ENCODE results near the gene NOXA1.

The NOXA1 gene

DNA sequence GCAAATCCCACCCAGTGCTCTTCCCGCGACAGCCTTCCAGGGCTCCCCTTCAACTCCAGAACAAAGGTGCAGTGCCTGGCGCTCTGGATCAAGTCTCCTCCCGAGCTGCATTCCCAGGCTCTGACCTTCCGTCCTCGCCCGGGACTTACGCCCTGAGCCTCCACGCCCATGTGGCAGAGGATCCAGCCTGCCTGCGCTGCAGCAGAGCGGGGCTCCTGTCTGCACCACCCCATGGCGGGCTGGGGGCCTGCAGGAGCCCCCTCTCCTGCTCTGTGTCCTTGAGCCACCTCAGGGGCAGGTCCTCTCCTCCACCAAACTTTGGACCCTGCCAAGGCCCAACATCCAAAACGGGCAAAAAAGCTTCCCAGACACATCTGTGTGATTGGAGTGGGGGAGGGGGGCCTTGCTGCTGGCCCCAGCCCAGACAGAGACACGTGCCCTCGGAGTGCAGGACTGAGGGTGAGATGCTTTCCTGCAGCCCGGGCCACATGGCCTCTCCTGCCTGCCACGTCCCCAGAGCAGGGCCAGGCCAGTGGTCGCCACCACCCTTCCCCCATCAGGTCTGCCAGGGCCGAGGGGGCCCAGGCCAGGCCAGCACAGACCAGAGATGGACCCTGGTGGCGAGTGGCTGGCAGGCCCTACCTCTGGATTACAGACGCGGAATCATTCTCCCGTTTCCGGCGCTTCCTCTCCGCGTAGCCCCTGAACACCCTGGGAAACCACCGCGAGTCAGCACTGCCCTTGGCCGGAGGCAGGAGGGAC lies 31.6 kb downstream of the NOXA1 start:
- no peak for DNase-seq (ENCODE audit: low read depth)

DNA sequence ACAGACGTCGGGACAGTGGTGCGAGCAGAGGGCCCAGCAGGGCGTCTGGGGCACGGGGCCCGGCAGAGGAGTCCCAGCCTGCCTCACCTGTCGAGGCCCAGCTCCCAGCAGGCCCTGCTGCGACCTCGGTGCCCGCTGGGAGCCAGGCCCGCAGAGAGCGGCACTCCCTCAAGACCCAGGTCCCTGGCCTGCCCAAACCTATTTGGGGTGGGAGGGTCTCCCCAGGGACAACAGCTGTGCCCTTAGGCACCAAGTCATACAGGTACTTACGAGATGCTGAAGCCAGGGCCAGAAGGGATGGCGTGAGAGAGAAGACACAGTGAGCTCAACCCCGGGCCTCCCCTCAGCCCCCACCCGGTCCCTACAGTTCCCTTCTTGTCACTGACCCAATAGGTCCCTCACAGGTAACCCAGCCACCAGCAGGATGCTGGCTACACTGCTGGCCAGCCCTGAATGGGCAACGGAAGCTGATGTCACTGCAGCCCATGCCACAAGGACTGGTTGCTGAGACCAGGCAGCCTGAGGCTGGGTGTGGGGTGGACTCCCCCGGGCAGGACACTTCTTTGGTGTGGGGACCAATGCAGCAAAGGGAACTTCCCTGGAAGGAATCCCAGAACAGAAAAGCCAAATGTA lies 32.3 kb downstream of the NOXA1 start:
- no peak for DNase-seq (ENCODE audit: low read depth)

DNA sequence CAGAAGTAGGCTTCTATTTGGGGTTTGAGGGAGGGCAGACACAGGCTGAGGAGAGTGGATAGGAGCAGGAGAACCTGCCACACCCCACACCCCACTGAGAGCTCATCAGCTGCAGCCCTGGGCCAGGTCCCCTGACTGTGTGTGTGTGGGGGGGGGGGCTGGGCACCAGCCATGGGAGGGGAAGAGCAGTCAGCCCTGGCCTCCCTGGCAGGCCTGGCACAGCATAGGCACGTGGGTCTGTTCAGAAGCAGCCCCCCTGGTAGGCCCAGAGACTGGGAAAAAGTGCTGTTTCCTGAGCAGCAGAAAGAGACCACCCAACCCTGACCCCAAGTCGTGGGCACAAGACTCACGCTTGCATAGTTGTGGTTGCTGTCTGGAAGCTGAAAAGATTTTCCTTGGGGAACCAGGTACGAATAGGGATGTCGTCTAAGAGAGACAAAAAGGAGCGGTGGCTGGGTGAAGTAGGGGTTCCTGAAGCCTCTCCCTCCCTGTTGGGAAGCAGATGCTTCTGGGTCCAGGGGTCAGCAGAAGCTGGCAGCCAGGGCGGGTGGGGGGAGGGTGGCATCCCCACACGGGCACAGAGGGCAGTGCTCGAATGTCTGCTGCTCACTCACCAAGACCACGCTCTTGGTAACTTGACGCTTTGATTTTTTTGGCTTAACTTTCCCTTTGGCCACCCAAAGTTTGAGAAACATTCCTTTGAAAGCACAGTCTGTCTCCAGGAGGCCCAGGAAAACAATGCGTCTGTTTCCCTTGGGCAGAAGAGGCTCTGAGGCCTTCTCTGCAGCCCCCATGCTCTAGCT lies 33.1 kb downstream of the NOXA1 start:
- DNase-seq (ENCODE audit: low read depth) = no peak

DNA sequence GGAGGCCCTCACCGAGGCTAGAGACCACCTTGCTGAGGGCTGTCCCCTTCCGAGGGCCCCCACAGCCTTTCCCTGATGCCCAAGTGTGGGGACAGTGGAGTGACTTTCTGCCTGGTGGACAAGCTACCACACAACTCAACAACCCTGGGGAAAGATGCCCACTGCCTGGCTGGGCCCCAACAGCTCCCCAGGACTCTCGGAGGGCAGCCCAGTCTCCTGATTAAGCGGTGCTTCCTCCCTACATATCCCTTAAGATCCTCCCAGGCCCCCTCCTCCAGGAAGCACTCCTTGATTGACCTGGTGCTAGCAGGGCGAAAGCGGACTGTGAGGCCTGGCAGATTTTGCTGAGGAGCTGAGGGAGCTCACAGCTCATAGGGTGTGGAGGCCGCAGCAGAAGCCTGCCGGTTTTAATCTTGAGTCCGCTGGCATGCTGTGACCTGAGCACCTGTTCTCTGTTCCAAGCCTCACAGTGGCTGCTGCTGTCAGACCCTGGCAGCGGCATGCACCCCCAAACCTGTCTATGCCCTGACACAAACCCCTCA lies 33.7 kb downstream of the NOXA1 start:
- no peak for DNase-seq (ENCODE audit: low read depth)

DNA sequence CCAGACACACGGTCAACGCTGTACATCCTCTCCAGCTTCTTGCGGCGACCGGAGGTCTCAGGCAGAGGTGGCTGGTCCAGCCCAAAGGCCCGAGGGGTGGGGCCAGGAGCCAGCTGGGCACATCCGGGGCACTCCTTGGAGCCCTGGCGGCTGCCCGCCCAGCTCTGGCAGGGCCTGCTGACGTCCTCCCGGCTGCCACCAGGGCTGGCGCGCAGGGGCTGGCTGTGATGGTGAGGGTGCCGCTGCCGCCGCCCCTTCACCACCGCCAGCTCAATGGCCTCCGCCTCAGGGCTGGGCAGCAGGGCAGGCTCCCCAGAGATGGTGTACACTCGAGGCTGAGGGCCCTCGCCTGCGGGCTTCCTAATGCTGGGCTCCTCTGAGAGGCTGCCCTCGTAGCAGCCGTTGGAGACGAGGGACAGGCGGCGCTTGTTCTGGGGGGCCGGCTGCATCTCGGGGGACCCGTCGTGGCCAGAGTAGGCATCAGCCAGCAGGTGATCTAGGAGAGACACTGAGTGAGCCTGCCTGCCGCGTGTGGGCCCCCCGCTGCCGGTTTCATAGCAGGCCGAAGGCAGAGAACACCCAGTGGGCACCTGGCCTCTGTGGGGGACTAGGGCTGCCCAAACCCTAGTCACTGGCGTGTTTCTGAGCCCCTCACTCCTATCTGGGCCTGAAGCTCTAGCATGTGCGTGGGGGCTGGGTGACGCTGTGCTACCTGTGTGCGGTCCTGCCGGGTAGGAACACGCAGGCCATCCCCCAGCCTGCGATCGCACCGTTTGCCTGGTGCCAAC lies 34.4 kb downstream of the NOXA1 start:
- DNase-seq (ENCODE audit: low read depth) = no peak

DNA sequence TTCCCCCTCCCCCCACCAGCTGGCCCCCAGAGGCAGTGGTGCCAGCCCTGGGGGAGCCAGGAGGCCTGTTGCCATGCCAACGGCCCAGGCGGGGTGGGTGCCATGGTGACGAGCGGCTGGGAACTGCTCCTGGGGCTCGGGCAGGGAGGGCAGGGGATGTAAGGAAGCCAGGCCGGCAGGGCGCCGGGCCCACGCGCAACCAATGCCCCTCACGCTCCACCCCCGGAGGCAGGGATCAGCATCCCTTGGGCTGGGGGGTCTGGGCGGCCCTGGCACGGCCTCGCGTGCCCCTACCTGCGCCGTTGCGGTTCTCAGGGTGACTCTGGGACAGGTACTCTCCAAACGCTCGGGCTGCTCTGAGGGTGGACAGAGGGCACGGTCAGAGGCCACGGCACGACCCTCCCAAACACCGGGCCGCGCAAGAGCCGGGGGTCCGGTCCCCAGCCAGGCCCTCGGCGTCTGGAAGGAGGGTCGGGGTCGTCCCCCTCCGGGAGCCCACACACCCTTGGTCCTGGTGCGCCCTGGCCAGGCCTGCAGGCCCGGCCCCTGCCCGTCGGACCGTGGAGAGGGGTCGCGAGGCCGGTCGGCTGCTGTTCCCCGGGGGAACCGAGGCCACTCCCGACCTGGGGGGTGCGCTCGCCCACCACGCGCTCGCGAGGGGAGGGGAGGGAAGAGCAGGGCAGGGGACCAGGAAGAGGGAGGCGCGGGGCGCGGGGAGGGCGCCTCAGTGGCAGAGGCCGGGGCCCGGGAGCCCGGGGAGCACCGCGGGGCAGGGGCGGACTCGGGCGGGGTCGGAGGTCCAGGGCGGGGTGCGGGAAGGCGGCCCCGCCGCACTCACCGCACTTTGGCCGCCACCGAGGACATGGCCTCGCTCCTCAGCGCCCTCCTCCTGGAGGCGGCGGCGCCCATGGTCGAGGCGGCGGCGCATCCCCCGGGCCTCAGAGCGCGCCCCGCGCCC lies 35.3 kb downstream of the NOXA1 start:
- DNase-seq (ENCODE audit: low read depth) = no peak

DNA sequence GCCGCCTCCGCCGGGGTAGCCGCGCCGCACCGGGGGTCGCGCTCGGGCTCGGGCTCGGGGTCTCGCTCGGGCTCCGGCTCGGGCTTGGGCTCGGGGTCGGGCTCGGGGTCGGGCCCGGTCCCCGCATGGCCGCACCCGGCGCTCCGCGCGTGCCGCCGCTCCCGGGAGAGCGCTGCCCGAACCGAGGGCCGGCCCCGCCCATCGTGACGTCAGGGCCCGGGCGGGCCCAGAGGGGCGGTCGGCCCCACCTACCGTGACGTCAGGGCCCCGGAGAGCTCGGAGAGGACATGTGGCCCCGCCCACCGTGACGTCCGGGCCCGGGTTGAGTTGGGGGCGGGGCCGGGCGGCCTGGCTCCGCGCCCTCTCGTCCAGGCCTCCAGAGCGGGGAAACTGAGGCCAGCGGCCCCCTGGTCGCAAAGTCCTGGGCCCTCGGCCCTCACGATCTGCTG lies 36.0 kb downstream of the NOXA1 start, which contains the start of gene NSMF:
TSS of gene NSMF (minus strand) at position 183 of the 449 bp plus-strand sequence. CDS start 232 bp downstream, outside the sequence.
- DNase-seq (ENCODE audit: low read depth) = peak; percentile 29

DNA sequence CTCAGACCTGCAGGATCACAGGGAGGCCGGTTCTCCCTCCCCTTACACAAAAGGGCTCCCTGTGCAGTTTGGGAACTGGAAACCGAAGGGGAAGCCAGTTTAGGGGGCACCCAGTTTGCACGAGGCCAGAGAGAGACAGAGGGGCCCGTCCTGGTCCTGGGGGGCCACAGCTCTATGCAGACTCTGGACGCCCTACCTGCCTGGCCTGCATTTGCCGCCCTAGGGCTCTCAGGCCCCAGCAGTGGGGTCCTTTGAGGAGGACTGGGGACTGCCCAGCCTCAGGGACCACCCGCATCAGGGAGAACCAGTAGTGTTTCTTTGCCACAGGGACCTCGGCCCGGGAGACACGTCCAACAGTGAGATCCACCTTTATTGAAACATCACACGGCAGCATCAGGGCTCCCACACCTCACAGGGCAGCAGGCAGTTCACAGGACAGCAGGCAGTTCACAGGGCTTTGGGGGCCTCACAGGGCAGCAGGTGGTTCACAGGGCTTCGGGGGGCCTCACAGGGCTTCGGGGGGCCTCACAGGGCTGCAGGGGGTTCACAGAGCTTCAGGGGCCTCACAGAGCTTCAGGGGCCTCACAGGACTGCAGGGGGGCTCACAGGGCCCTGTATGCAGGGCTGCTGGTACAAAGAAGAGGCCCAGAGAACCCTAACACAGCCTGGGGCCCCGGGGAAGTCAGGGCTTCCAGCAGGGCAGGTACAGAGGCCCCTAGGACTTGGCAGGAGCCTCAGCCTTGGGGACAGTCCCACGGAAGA lies 36.6 kb downstream of the NOXA1 start:
- no peak for DNase-seq (ENCODE audit: low read depth)

DNA sequence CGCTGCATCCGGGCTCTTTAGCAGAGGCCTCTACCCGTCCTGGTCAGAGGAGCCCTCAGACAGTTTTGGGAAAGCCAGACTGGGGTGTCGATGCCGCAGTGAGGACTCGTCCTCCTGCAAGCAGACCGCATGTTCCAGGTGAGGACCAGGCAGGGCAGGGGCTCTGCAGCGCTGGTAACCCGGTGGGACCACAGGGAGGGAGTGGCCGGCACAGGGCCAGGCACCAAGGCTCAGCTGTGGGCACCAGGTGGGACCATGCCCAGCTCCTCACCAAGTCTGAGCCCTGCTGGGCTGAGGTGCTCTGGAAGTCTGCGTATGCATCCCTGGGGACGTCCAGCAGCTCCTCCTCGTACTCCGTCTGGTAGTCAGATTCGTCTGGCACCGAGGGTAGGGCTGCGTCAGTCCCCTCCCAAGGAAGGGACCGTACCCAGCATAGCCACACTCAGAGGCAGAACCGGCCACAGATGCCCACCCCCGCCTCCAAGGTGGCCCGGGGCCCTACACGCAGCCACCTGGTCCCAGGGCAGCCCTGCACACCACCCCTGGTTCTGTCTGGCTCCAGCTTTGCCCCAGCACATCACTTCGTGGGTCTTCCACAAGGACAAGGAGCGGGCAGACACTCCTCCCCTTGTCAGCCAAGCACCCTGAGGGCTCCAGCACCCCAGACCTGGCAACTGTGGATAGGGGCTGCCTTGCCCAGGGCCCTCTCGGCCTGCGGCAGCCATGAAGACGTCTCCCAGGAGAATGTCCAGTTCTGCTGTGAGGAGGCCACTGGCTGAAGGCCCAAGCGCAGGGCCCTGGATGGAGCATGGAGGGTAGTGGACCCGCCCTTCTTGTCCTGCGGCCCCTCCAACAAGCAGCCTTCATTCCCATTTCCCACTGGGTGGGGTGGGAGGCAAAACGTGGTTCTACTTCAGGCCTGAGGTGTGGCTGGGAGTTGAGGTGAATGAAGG lies 37.4 kb downstream of the NOXA1 start:
- DNase-seq (ENCODE audit: low read depth) = no peak

DNA sequence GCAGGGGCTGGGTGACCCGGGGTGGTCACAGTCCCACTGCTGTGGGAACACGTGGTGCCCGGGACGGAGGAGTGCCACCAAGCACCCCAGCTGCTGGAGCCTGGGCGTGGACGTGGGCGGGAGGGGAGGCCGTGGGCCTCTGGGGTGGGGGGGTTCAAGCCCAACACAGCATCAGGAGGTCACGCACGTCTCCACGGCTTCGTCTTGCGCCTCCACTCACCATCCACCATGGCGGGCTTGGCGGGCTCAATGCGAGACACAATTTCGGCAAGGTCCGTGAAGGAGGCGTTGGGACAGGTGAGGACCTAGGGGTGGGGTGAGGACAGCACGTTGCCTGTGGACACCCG lies 38.1 kb downstream of the NOXA1 start:
- no peak for DNase-seq (ENCODE audit: low read depth)

DNA sequence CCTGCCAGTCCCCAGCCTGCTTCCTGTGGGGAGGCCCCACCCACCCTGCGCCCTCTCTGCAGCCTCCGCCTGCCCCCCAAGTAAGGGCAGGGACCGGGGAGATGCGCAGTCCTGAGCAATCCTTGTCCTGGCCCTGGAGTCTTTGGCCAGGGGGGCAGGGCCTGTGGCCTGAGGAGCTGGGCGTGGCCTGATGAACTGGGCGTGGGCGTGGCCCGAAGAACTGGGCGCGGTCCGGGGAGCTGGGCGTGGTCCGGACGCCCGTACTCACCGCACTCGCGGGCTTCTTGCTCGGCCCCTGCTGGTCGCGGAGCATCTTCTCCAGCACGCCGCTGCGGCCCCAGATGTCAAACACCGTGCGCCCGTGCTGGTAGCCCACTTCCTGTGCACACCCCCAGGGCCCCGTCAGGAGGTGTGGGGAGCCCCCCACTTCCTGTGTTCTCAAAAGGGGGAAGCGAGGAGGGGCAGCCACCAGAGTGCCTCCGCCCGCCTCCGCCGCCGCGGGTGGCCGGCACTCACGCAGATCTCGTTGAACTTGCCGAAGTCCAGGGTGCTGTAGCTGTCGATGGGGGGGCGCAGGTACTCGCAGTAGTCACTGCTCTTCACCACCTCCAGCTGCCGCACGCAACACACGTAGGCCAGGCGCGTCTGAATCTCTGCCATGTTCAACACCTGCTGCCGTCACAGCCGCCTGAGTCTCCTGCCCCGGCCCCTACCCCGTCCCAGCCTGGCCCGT lies 38.6 kb downstream of the NOXA1 start:
- DNase-seq (ENCODE audit: low read depth) = no peak

DNA sequence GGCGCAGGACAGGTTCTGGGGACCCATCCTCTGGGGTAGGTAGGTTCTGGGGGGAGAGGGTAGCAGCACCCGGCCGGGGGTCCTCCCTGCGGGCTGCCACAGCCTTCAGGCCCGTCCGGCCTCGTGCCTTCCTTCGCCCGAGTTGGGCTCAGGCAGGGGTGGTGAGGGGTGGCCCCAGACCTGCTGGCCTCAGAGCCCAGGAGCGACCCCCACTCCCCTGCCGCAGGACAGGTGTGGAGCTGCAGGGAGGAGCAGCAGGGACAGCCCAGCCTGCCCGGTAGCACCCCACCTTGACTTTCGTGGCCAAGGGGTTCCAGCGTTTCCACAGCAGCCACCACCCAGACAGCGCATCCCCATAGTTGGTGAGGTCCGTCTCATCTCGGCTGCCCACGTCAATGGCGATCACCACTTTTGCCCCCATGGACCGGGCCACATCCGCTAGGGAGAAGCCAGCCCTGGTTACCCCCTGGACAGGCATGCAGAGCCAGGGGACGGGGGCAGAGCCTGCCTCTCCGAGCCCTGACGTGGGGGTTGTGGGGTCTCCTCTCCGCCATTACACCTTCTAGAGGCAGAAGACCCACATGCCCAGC lies 39.3 kb downstream of the NOXA1 start:
- DNase-seq (ENCODE audit: low read depth) = no peak

DNA sequence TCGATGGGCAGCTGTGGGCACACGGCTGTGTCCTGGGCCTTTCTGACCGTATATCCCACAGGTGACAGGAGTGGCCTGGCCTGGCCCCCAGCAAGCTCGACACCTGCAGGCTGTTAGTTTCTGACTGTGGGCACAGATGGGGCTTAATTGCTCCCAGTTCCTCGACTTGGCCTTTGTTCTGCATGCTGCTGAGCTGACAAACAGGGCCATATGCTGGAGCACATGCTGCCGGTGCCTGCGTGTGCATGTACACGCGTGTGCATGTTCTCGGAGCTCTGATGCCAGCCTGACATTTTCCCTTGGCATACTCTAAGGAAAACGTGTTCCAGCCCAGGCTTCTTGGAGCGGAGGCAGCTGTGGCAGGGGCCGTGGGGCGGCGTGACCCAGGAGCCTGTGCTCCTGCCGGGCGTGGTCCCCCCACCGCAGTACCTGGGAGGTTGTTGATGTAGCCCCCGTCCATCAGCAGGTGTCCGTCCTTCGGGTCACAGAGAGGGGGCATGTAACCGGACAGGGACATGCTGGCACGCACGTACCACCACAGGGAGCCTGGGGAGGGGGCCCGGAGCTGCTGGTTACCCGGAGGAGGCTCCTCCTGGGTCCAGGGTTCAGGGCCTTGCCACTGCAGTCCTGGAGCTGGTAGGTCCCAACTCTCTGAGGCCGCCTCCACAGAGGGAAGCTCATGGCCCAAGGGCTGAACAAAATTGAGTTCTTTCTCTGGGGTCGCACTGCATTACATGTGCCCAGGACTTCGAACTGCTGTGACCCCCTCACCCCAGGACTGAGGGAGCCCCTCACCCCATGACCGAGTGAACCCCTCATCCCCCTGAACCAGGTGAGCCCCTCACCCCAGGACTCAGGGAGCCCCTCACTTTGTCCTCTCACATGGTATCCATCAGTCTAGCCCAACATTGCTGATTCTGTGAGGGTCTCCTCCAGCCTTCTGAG lies 40.1 kb downstream of the NOXA1 start:
- no peak for DNase-seq (ENCODE audit: low read depth)

DNA sequence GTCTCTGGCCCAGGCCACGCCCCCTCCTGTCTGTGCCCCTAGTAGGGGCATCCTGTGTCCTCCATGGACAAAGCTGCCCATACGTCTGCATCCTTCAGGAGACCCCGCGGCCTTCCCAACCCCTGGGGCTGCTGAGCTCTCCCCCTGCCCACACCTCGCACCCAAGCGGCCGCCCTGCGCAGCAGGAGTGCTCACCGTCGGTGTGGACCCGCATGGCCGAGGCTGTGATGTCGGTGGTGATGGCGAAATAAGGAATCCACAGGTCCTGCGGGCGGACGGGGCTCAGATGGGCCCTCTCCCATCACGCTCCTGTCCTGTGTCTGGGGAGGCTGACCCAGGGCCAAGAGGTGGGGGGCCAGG lies 40.7 kb downstream of the NOXA1 start:
- no peak for DNase-seq (ENCODE audit: low read depth)

DNA sequence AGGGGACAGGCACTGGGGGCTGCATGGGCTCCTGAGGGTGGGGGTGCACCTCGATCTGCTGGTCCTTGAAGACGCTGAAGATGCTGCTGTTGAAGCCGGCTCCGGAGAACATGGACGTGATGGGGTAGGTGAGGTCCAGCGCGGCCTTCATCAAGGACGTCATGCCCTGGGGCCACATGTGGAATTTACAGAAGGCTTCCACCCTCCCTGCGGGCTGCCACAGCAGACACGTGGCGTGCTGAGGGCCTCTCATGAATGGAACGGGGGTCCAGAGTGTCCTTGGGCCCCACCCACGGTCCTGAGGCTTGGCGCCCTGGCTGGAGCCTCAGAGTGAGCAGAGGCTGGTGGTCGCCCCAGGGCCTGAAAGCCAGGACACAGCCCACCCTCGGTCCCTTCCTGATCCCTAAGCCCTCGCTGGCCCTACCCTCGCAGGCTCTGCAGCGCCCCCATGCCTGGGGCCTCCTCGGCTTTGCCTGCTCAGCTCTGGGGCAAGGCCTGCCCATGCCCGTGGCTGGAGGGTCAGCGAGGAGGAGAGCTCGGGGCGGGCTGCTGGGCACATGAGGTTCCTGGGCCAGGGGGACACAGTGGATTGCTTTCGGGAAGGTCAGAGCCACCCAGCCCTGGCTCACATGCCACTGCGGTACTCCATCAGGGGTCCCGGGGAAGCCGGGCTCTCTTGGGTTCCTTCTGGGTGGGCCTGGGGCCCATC lies 41.3 kb downstream of the NOXA1 start:
- DNase-seq (ENCODE audit: low read depth) = no peak
